ENCODE results near the gene STIMATE. TPM values are rescaled to one million over a fixed set of nuclear protein-coding genes. Genes with fewer than 3 reads are reported as not detected.

STIMATE gene
- total RNA-seq, 4 donors from 2014 or later = 8.2 to 33.0 (median 16.4) TPM

DNA sequence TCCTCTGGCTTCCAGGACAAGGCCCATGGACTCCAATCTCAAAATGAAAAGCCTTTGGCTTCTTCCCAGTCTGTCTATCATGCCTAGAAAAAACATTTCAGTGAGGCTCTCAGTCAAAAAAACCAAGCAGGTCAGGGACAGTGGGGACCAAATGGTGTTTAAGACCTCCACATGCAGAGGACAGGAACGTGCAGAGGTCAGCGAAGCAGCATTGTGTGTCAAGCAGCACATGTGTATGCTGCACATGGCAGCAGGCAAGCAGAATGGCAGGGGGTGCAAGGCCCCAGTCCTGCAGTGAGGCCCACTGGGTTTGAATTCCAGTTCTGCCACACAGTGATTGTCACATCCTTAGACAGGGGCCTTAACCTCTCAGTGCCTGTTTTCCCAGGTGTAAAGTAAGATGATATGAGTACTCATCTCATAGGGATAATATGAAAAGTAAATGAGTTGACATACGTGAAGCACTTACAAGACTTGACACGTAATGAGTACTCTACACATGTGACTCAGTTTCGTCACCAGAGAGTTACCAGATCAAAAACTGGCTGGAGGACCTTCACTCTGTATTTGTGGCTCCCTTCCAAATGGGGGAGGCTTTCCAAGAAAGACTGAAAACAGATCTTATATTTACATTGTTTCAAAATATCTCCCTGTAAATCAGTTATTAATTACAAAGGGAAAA, 11.2 kb downstream of the STIMATE start:
- TF ChIP-seq POLR2AphosphoS5 (IDR thresholded peaks at IDR 0.05) = no peak
- no peak for TF ChIP-seq POLR2A (IDR thresholded peaks at IDR 0.05)
- TF ChIP-seq EP300 (IDR thresholded peaks at IDR 0.05; ENCODE audit: low read depth) = no peak
- TF ChIP-seq, protein P1, sequence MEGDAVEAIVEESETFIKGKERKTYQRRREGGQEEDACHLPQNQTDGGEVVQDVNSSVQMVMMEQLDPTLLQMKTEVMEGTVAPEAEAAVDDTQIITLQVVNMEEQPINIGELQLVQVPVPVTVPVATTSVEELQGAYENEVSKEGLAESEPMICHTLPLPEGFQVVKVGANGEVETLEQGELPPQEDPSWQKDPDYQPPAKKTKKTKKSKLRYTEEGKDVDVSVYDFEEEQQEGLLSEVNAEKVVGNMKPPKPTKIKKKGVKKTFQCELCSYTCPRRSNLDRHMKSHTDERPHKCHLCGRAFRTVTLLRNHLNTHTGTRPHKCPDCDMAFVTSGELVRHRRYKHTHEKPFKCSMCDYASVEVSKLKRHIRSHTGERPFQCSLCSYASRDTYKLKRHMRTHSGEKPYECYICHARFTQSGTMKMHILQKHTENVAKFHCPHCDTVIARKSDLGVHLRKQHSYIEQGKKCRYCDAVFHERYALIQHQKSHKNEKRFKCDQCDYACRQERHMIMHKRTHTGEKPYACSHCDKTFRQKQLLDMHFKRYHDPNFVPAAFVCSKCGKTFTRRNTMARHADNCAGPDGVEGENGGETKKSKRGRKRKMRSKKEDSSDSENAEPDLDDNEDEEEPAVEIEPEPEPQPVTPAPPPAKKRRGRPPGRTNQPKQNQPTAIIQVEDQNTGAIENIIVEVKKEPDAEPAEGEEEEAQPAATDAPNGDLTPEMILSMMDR (IDR thresholded peaks at IDR 0.05) = no peak
- 83 to 96% methylated on average over 2 to 5 of the region's 5 CpGs for WGBS, 2 donors (ENCODE audit: low coverage in 1 of 2)
- Histone ChIP-seq H3K4me1 (peaks cover 0 to 2% (median 0%) of the 10 kb centered on the region in 4 donors), H3K9me3 (no peaks in the 10 kb centered on the region), H3K27me3 (no peaks in the 10 kb centered on the region), H3K27ac (no peak overlapping the region), H3K4me3 (no peak overlapping the region), H3K36me3 (no peaks in the 10 kb centered on the region)
- in situ Hi-C loops (cut with MboI; ENCODE audit: low pct_ligation_motif_present in 1 of 4, low pct_unique_long_range_greater_than_20kb in 1 of 4, low sequenced_read_pairs in 3 of 4) = no loop called here
- intact Hi-C loops (cut with DNase I; ENCODE audit: low total_unique reads) = no loop called here
- DNase-seq = no peak

GRCh38 chr3:52882377-52882776, 15.0 kb downstream of the STIMATE start:
- Histone ChIP-seq H3K36me3 (no peaks in the 10 kb centered on the region), H3K4me1 (no peaks in the 10 kb centered on the region), H3K27ac (no peak overlapping the region), H3K27me3 (no peaks in the 10 kb centered on the region), H3K4me3 (no peak overlapping the region), H3K9me3 (no peaks in the 10 kb centered on the region)
- no peak for DNase-seq
- TF ChIP-seq, protein P1 (IDR thresholded peaks at IDR 0.05) = no peak
- no peak for TF ChIP-seq POLR2AphosphoS5 (IDR thresholded peaks at IDR 0.05)
- TF ChIP-seq EP300 (IDR thresholded peaks at IDR 0.05; ENCODE audit: low read depth) = no peak
- no peak for TF ChIP-seq POLR2A (IDR thresholded peaks at IDR 0.05)
- WGBS, 2 donors (ENCODE audit: low coverage in 1 of 2) = 90% methylated on average over 3 to 4 of the region's 4 CpGs
- intact Hi-C loops (cut with DNase I; ENCODE audit: low total_unique reads) = no loop called here
- in situ Hi-C loops (cut with MboI; ENCODE audit: low pct_ligation_motif_present in 1 of 4, low pct_unique_long_range_greater_than_20kb in 1 of 4, low sequenced_read_pairs in 3 of 4) = no loop called here

- Histone ChIP-seq H3K27ac (no peak overlapping the region), H3K9me3 (no peaks in the 10 kb centered on the region), H3K36me3 (no peaks in the 10 kb centered on the region), H3K27me3 (no peaks in the 10 kb centered on the region), H3K4me3 (no peak overlapping the region), H3K4me1 (no peaks in the 10 kb centered on the region)
- DNase-seq = no peak
- in situ Hi-C loops (cut with MboI; ENCODE audit: low pct_ligation_motif_present in 1 of 4, low pct_unique_long_range_greater_than_20kb in 1 of 4, low sequenced_read_pairs in 3 of 4) (no loop called here), intact Hi-C loops (cut with DNase I; ENCODE audit: low total_unique reads) (no loop called here)
- TF ChIP-seq, protein P1 (IDR thresholded peaks at IDR 0.05) = no peak
- TF ChIP-seq EP300 (IDR thresholded peaks at IDR 0.05; ENCODE audit: low read depth) = no peak
- no peak for TF ChIP-seq POLR2A (IDR thresholded peaks at IDR 0.05)
- no peak for TF ChIP-seq POLR2AphosphoS5 (IDR thresholded peaks at IDR 0.05)
- 67% methylated on average over 4 of the region's 4 CpGs; no CpG with 5 or more reads in 1 of the 2 donors for WGBS, 2 donors (ENCODE audit: low coverage in 1 of 2)
These were observed 15.5 kb downstream of the STIMATE start for GRCh38 chr3:52881871-52882270.

GRCh38 chr3:52880474-52880873, 16.9 kb downstream of the STIMATE start:
- no peaks in the 10 kb centered on the region for H3K4me1 ChIP-seq
- intact Hi-C loops (cut with DNase I; ENCODE audit: low total_unique reads) = no loop called here
- no peak for TF ChIP-seq POLR2A (IDR thresholded peaks at IDR 0.05)
- TF ChIP-seq POLR2AphosphoS5 (IDR thresholded peaks at IDR 0.05) = no peak
- TF ChIP-seq, protein P1 (IDR thresholded peaks at IDR 0.05) = no peak
- no peak for TF ChIP-seq EP300 (IDR thresholded peaks at IDR 0.05; ENCODE audit: low read depth)
- H3K4me3 ChIP-seq = no peak overlapping the region
- H3K27me3 ChIP-seq = no peaks in the 10 kb centered on the region
- H3K36me3 ChIP-seq = no peaks in the 10 kb centered on the region
- no peaks in the 10 kb centered on the region for H3K9me3 ChIP-seq
- WGBS, 2 donors (ENCODE audit: low coverage in 1 of 2) = 74% methylated on average over 3 of the region's 3 CpGs; no CpG with 5 or more reads in 1 of the 2 donors
- no peak for DNase-seq
- in situ Hi-C loops (cut with MboI; ENCODE audit: low pct_ligation_motif_present in 1 of 4, low pct_unique_long_range_greater_than_20kb in 1 of 4, low sequenced_read_pairs in 3 of 4) = no loop called here
- no peak overlapping the region for H3K27ac ChIP-seq
